HG03342 (cell line): ENCODE measurements around the gene CTIF.
A peak's percentile ranks its signal among the peaks of the same experiment; 100 is the strongest.
"Not testable (repeated sequence)": the region's sequence is repeated elsewhere in the genome, so short reads cannot be mapped to it uniquely, and the experiment has no call there.

ENCODE experiments used
- ATAC-seq: cut with Tn5 transposase; IDR thresholded peaks from one replicate; pipeline ENCODE4 v1.9.1; 2021; ENCODE audit warnings: mild to moderate bottlenecking, moderate library complexity; ENCODE audit not compliant: unreplicated experiment

CTIF gene

GRCh38 chr18:48700446-48700845, 161.6 kb downstream of the CTIF start:
- ATAC-seq: no peak

GRCh38 chr18:48702346-48703027, 163.7 kb downstream of the CTIF start:
- ATAC-seq: no peak

GRCh38 chr18:48703028-48703386, 164.2 kb downstream of the CTIF start:
- no peak for ATAC-seq

- no peak for ATAC-seq
These were observed 164.6 kb downstream of the CTIF start for GRCh38 chr18:48703418-48703817.

DNA sequence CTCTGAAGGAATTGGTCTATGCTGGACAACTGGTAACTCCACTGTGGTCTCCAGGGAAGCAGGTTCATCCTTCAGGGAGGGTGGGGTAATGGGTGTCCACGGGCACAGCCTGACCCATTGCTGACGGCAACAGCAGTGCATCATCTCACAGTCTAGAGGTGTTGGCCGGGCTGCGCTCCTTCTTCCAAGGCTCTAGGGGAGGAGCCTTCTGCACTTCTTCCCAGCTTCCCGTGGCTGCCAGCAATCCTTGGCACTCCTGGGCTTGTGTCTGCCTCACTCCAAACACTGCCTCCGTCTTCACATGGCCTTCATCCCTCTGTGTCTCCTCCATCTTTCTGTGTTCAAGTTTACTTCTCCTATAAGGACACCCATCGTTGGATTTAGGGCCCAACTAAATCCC, 166.2 kb downstream of the CTIF start:
- ATAC-seq: no peak

- ATAC-seq: no peak
These were observed 166.7 kb downstream of the CTIF start for GRCh38 chr18:48705531-48705930.

- no peak for ATAC-seq
These were observed 167.9 kb downstream of the CTIF start for GRCh38 chr18:48706731-48707130.

DNA sequence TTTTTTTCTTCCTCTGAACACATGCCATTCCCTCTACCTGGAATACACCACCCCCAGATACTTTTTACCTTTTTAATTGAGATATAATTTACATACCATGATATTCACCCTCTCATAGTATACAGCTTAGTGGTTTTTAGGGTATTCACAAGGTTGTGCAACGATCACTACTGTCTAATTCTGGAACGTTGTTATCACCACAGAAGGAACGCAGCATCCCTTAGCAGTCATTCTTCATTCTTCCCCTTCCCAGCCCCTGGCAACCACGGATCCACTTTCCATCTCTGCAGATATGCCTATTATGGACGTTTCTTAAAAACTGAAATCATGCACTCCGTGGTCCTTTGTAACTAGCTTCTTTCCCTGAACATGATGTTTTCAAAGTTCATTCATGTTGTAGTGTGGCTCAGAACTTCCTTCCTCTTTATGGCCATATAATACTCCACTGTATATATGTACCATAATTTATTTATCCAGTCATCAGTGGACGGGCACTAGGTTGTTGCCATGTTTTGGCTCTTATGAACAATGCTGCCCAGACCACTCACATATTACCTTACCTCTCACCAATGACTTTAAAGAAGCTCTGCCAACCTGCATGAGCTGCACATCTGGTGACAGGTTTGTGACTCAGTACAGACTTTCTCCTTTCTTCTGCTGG, 168.9 kb downstream of the CTIF start:
- no peak for ATAC-seq

- ATAC-seq: no peak
These were observed 170.0 kb downstream of the CTIF start for GRCh38 chr18:48708807-48709206.

- ATAC-seq: no peak
These were observed 170.7 kb downstream of the CTIF start for GRCh38 chr18:48709371-48710062.

- ATAC-seq: no peak
These were observed 173.0 kb downstream of the CTIF start for GRCh38 chr18:48711651-48712486.

DNA sequence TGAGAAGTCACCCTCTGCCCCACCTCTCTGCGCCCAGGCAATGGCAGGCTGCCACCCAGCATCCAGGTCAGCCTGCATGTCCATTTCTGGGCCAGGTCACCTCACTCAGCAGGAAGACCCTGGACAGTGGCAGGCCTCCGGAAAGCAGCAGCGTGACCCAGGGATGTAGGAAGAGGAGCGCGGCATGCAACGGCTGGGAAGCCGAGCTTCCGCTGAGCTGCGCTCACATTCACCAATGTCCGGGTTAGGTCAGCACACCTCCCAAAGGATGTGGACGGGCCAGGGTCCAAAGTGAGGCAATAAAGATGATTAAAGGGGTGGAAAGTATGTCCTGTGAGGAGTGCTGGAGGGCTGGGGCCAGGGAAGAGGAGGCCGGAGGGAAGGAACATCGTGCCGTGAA, 174.5 kb downstream of the CTIF start:
- ATAC-seq: no peak

GRCh38 chr18:48714873-48715272, 176.0 kb downstream of the CTIF start:
- ATAC-seq: no peak

- ATAC-seq: peak; percentile 70
These were observed 177.0 kb downstream of the CTIF start for GRCh38 chr18:48715711-48716361.

- not testable (repeated sequence) for ATAC-seq
These were observed 178.4 kb downstream of the CTIF start for GRCh38 chr18:48717227-48717626.

DNA sequence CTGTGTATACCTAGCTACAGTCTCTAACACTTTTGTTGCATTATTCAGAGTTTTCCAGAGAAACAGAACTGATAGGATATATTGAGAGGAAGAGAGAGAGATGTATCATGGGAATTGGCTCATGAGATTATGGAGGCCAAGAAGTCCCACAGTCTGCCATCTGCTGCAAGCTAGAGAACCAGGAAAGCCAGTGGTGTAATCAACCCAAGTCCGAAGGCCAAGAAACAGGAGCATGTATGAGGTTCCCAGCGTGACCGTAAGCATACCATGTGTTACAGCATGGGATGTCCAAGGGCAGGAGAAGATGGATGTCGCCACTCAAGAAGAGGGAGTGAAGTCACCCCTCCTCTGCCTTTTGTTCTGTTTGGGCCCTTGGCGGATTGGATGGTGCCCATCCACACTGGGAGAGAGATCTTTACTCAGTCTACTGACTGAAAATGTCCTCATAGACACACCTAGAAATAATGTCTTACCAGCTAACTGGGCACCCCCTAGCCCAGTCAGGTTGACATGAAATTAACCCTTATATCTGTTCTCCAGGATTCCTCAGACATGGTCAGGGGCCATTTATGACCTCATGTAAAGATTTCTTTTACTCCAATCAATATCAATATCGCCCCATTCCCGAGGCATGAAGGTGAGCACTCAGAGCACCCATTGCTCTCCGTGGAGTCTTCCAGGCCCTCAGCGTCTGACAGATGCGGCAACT, 179.6 kb downstream of the CTIF start:
- ATAC-seq: no peak

DNA sequence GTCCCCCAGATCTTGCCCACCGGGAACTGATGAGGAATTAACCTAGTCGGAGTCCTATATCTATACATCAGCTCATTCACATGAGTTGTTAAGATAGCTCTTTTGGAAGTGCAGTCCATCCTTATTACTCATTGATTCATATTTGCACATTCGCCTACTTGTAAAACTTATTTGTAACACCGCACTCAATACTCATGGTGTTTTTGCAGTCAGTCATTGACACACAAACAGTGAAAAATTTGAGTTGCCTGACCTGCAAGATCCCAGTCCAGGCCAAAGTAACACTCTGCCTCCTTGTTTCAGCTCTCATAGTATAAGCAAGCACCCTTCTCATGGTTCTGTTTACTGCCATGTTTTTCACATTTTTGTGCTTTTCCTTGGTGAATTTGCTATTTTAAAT, 180.6 kb downstream of the CTIF start:
- ATAC-seq: no peak

- no peak for ATAC-seq
These were observed 181.3 kb downstream of the CTIF start for GRCh38 chr18:48719974-48720654.

DNA sequence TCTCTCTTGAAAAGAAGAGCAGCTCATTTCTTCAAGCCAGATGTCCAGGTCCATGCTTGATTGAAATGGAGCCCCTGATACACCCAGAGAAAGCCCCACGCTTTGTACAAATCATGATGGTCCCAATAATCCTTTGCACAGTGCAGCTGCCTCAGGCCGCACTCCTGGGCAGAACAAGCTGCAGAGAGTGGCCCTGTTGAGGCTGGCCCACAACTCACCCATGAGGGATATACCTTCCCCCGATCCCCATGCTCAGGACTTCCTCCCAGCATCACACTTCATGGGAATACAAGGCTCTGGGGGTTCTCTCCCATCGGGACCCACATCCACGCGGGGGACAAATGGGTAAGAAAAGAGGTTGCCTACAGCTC, 181.8 kb downstream of the CTIF start:
- ATAC-seq: no peak

DNA sequence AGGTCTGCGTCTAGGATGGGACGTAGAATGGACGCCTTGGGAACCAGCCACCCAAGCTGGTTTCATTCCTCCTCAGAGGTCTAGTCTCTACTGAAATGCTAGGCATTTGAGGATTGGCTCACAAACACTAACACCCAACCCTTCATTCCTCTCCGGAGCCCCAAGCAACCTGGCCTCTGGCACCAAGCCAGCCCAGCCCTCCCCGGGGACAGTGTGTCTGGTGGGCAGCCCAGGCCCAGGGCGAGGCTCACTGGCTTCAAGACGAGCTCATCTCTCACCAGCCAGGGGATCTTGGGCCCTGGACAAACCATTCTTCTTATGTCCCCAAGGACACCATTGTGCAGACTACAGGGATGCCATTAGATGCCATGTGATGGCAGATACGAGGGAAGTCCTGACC, 182.5 kb downstream of the CTIF start:
- no peak for ATAC-seq
